Spleen (tissue), 11 donors: Measurements from ENCODE around the gene NBPF12. TPM values are rescaled to one million over a fixed set of nuclear protein-coding genes. Genes with fewer than 3 reads are reported as not detected.
A peak's percentile ranks its signal among the peaks of the same experiment; 100 is the strongest.
"Not testable (repeated sequence)": the region's sequence is repeated elsewhere in the genome, so short reads cannot be mapped to it uniquely, and the experiment has no call there.

Experiments
- DNase-seq: peaks from one replicate; pipeline ENCODE4 v3.0.0-alpha.2; 2020
- H3K27ac ChIP-seq, 8 donors: fragments of 200-600 bp; sonication (generic) in 7 of 8; 1 replicate in 4 of 8; 2 replicates in 4 of 8; pipeline versions ENCODE4 v1.5.0 to v1.8.0; 2016 to 2021; ENCODE audit warnings: inconsistent platforms in 4 of 8, mild to moderate bottlenecking in 4 of 8, moderate library complexity in 1 of 8
- H3K27me3 ChIP-seq, 7 donors: fragments of 200-600 bp; sonication (generic) in 6 of 7; replicated peaks in 1 of 7; 1 replicate in 4 of 7; 2 replicates in 3 of 7; pipeline versions ENCODE4 v1.5.0 to v1.8.0; 2016 to 2021; ENCODE audit warnings: inconsistent platforms in 3 of 7, mild to moderate bottlenecking in 1 of 7
- H3K36me3 ChIP-seq, 6 donors: fragments of 200-600 bp; sonication (generic) in 5 of 6; 1 replicate in 4 of 6; 2 replicates in 2 of 6; pipeline versions ENCODE4 v1.5.0 to v1.8.0; 2016 to 2021; ENCODE audit warnings: inconsistent platforms in 2 of 6
- H3K4me1 ChIP-seq, 6 donors: fragments of 200-600 bp; sonication (generic) in 5 of 6; 1 replicate in 3 of 6; 2 replicates in 3 of 6; pipeline versions ENCODE4 v1.5.0 to v1.8.0; 2016 to 2021; ENCODE audit warnings: inconsistent platforms in 3 of 6
- H3K4me3 ChIP-seq, 8 donors: fragments of 200-600 bp; sonication (generic) in 7 of 8; 1 replicate in 4 of 8; 2 replicates in 4 of 8; pipeline versions ENCODE4 v1.5.0 to v1.8.0; 2016 to 2021; ENCODE audit warnings: inconsistent platforms in 4 of 8, mild to moderate bottlenecking in 4 of 8, moderate library complexity in 2 of 8
- H3K9me3 ChIP-seq, 8 donors: fragments of 200-600 bp; sonication (generic) in 7 of 8; 1 replicate in 4 of 8; 2 replicates in 4 of 8; pipeline versions ENCODE4 v1.5.0 to v1.8.0; 2016 to 2021; ENCODE audit warnings: inconsistent platforms in 4 of 8
- WGBS, 5 donors: extraction: QIAGEN DNeasy Blood & Tissue Kit in 3 of 5; methylation state at CpG; one replicate each; pipeline versions ENCODE4 v1.1.5 to v1.1.7; 2013 to 2018; 5-methylcytosine and 5-hydroxymethylcytosine counted together
- intact Hi-C: fragments of 100-400 bp; cut with DNase I; formaldehyde crosslinking; loops from one replicate; pipeline ENCODE4 v1.15.0; 2023; ENCODE audit warnings: low total_unique reads
- polyA plus RNA-seq, 3 donors: library from polyadenylated mRNA; stranded (reverse); fragments of 200-250 nt; gene quantifications; one replicate each; pipeline ENCODE4 v1.2.1, GENCODE V29; 2013
- total RNA-seq, 7 donors: library from RNA; depleted of rRNA in 3 of 7; stranded (reverse); fragments of >200 nt in 3 of 7; fragmentation: NEBNext Ultra II Directional in 4 of 7; extraction: Animal tissue kit (Norgen Biotek cat#: 25700) in 4 of 7; gene quantifications; one replicate each; pipeline versions ENCODE4 v1.1.0 to v1.2.1, GENCODE V29; 2016 to 2021
- TF ChIP-seq, protein P1 (sequence below), 11 experiments: fragments of 200-600 bp in 7 of 11; fragments of 450-650 bp in 4 of 11; sonication (generic) in 4 of 11; IDR thresholded peaks in 8 of 11; conservative IDR thresholded peaks in 3 of 11; 1 replicate in 7 of 11; 2 replicates in 4 of 11; pipeline versions ENCODE4 v1.4.0 to v1.8.0; 2016 to 2021; ENCODE audit warnings: antibody characterized with exemption in 11 of 11, inconsistent platforms in 4 of 11, mild to moderate bottlenecking in 1 of 11
- donor health status: healthy with polysubstance abuse.
- donor health status: DM: no; HTN: no; CAD: no; lungs with moderate emphysema.
- donor health status: DM: no; HTN: no; CAD: no.
- donor health status: Bipolar disorder and iron deficiency.
- donor health status: healthy.
- donor health status: DM: no; HTN: no; CAD: no.
- donor health status: DM: yes; HTN: yes; CAD: no.

The NBPF12 gene
- total and polyA plus RNA-seq, 10 donors = 6.7 to 34.0 (median 18.2) TPM

DNA sequence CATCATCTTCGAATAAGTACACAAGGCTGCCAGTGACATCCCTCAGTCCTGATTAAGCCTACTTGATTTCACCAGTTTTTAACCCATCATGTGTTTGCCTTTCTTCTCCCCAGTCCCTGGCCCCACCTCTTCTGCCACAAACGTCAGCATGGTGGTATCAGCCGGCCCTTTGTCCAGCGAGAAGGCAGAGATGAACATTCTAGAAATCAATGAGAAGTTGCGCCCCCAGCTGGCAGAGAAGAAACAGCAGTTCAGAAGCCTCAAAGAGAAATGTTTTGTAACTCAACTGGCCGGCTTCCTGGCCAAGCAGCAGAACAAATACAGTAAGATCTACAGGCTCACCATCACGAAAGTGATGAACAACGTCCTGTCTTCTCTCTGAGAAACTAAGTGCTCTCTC is 28.2 kb downstream of the NBPF12 start:
- H3K4me3 ChIP-seq, H3K27ac ChIP-seq, H3K27me3 ChIP-seq, H3K4me1 ChIP-seq, H3K9me3 ChIP-seq, DNase-seq, intact Hi-C loops: not testable (repeated sequence)
- H3K36me3 ChIP-seq = peaks cover 0 to 78% (median 14%) of the 10 kb centered on the region in 6 donors
- WGBS, 5 donors = 28 to 53% (median 39%) methylated on average over 5 to 8 of the region's 8 CpGs
- TF ChIP-seq, protein P1, sequence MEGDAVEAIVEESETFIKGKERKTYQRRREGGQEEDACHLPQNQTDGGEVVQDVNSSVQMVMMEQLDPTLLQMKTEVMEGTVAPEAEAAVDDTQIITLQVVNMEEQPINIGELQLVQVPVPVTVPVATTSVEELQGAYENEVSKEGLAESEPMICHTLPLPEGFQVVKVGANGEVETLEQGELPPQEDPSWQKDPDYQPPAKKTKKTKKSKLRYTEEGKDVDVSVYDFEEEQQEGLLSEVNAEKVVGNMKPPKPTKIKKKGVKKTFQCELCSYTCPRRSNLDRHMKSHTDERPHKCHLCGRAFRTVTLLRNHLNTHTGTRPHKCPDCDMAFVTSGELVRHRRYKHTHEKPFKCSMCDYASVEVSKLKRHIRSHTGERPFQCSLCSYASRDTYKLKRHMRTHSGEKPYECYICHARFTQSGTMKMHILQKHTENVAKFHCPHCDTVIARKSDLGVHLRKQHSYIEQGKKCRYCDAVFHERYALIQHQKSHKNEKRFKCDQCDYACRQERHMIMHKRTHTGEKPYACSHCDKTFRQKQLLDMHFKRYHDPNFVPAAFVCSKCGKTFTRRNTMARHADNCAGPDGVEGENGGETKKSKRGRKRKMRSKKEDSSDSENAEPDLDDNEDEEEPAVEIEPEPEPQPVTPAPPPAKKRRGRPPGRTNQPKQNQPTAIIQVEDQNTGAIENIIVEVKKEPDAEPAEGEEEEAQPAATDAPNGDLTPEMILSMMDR (IDR thresholded peaks at IDR 0.05 in 8 of 11, conservative IDR thresholded peaks at IDR 0.05 in 3 of 11) = peak in 5 of 11 experiments; percentile 18 to 52 (median 43)

DNA sequence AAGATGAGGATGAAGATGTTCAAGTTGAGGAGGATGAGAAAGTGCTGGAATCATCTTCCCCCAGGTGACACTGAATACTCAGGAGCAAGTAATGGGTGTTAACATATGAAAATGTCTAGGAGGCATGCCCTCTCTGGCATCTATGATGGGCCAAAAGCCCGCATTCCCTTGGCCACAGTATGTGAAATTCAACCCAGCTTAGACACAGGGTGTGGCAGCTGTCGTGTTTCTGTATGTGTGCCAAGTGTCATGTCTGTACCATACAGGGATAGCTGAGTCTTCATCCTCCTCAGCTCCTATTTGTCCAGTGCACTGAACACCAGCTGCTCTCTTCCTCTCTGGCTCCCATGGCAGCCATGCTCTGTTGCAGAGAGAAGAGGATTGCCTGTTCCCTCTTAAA is 32.5 kb downstream of the NBPF12 start:
- H3K9me3 ChIP-seq, H3K27ac ChIP-seq, H3K27me3 ChIP-seq, DNase-seq, H3K4me1 ChIP-seq, intact Hi-C loops, H3K4me3 ChIP-seq: not testable (repeated sequence)
- WGBS, 5 donors = 85 to 94% (median 91%) methylated on average over 2 of the region's 2 CpGs
- H3K36me3 ChIP-seq = peaks cover 0 to 67% (median 9%) of the 10 kb centered on the region in 6 donors

DNA sequence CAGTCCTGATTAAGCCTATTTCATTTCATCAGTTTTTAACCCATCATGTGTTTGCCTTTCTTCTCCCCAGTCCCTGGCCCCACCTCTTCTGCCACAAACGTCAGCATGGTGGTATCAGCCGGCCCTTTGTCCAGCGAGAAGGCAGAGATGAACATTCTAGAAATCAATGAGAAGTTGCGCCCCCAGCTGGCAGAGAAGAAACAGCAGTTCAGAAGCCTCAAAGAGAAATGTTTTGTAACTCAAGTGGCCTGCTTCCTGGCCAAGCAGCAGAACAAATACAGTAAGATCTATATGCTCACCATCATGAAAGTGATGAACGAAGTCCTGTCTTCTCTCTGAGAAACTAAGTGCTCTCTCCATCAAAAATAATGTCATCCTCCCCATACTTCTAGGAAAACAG is 34.6 kb downstream of the NBPF12 start:
- intact Hi-C loops, H3K27ac ChIP-seq, H3K9me3 ChIP-seq, H3K4me3 ChIP-seq, DNase-seq, H3K4me1 ChIP-seq, H3K27me3 ChIP-seq: not testable (repeated sequence)
- TF ChIP-seq, protein P1 (IDR thresholded peaks at IDR 0.05 in 8 of 11, conservative IDR thresholded peaks at IDR 0.05 in 3 of 11) = peak in 1 of 11 experiments; percentile 8
- 34 to 68% (median 60%) methylated on average over 2 to 4 of the region's 5 CpGs for WGBS, 5 donors
- H3K36me3 ChIP-seq = peaks cover 0 to 62% (median 9%) of the 10 kb centered on the region in 6 donors

DNA sequence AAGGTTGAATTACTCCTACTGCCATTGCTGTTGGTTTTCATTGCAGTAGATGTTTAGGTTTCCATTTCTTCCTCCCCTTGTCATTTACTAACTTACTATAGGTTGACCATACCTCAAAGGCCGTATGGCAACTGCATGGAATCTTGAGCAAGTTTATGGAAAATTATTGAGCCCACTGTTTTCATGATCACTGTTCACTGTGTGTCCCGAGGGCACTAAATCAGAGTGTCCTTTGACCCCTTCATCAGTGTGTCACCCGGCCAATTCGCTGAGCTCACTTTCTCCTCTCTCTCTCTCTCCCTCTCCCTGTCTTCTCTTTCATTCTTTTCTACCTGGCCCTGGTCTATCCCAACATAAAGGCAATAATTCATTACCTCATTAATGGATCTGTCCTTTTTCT is 47.7 kb downstream of the NBPF12 start:
- DNase-seq, intact Hi-C loops, H3K27ac ChIP-seq, H3K4me1 ChIP-seq, H3K27me3 ChIP-seq, H3K4me3 ChIP-seq, H3K9me3 ChIP-seq: not testable (repeated sequence)
- peaks cover 0 to 42% (median 5%) of the 10 kb centered on the region in 6 donors for H3K36me3 ChIP-seq
- WGBS, 5 donors = 81 to 97% (median 91%) methylated on average over 3 to 4 of the region's 4 CpGs

DNA sequence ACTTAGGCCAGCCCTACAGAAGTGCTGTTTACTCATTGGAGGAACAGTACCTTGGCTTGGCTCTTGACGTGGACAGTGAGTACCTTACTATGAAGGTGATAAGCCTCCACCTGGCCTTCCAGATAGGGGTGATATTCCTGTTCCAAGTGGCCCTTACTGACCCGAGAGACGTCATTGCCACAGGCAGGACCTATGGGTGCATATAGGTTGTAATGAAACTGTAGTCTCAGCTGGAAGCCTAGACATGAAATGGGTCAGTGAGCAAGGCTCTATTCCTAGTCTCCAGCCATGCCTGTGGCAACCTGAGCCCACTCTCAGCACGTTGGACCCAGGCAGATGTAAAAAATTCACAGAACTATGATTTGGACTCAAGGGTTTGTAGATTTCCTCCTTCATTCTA is 48.3 kb downstream of the NBPF12 start:
- intact Hi-C loops, H3K4me1 ChIP-seq: not testable (repeated sequence)
- 91 to 100% (median 96%) methylated on average over 2 of the region's 4 CpGs; no CpG with 5 or more reads in 2 of the 5 donors for WGBS, 5 donors

DNA sequence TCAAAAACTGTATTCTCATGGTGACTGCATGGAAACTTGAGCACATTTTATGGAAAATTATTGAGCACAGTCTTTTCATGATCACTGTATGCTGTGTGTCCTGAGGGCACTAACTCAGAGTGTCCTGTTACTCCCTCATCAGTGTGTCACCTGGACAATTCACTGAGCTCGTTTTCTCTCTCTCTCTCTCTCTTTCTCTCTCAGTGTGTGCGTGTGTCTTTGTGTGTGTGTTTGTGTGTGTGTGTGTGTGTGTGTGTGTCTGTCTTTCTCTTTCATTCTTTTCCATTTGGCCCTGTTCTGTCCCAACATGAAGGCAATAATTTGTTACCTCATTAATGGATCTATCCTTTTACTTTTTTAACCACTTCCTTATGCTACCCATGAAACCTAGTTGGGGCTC is 49.4 kb downstream of the NBPF12 start:
- H3K27ac ChIP-seq, H3K27me3 ChIP-seq, H3K4me3 ChIP-seq, H3K4me1 ChIP-seq, H3K9me3 ChIP-seq, intact Hi-C loops, DNase-seq: not testable (repeated sequence)
- 80 to 92% (median 90%) methylated on average over 2 of the region's 2 CpGs for WGBS, 5 donors
- peaks cover 0 to 40% (median 5%) of the 10 kb centered on the region in 6 donors for H3K36me3 ChIP-seq

More for the DNA sequence above, 48.3 kb downstream of the NBPF12 start:
- H3K9me3 ChIP-seq, DNase-seq, H3K27ac ChIP-seq, H3K4me3 ChIP-seq, H3K27me3 ChIP-seq: not testable (repeated sequence)
- peaks cover 0 to 45% (median 5%) of the 10 kb centered on the region in 6 donors for H3K36me3 ChIP-seq
